Dedifferentiated amniotic fluid mesenchymal stem cell (primary cell): ENCODE measurements around the gene STAP2.

Experiments used
- DNase-seq: peaks from one replicate; pipeline ENCODE4 v3.0.0-alpha.2; 2016; ENCODE audit errors: extremely low spot score

The STAP2 gene

GRCh38 chr19:4327252-4327876, 11.3 kb downstream of the STAP2 start:
- no peak for DNase-seq

GRCh38 chr19:4326837-4327251, 11.8 kb downstream of the STAP2 start:
- DNase-seq = no peak

- DNase-seq = no peak
Observed at GRCh38 chr19:4326215-4326836, 12.3 kb downstream of the STAP2 start.

GRCh38 chr19:4324228-4324627, 14.4 kb downstream of the STAP2 start:
- DNase-seq = no peak

- DNase-seq = no peak
Observed at GRCh38 chr19:4323692-4324091, 14.9 kb downstream of the STAP2 start.

GRCh38 chr19:4322942-4323665, 15.5 kb downstream of the STAP2 start:
- no peak for DNase-seq

- no peak for DNase-seq
Observed at GRCh38 chr19:4320419-4320818, 18.2 kb downstream of the STAP2 start.

- no peak for DNase-seq
Observed at GRCh38 chr19:4319067-4319718, 19.4 kb downstream of the STAP2 start.

- DNase-seq = no peak
Observed at GRCh38 chr19:4318460-4318859, 20.2 kb downstream of the STAP2 start.

GRCh38 chr19:4316956-4317355, 21.7 kb downstream of the STAP2 start:
- no peak for DNase-seq

- DNase-seq = no peak
Observed at GRCh38 chr19:4313847-4314490, 24.7 kb downstream of the STAP2 start.

- no peak for DNase-seq
Observed at GRCh38 chr19:4310247-4311121, 28.1 kb downstream of the STAP2 start.

GRCh38 chr19:4305659-4306058, 33.0 kb downstream of the STAP2 start:
- no peak for DNase-seq

GRCh38 chr19:4305257-4305612, 33.4 kb downstream of the STAP2 start:
- DNase-seq = no peak

GRCh38 chr19:4304538-4305256, 33.9 kb downstream of the STAP2 start, which contains the start of gene FSD1:
TSS of gene FSD1 (plus strand) at chr19:4304598. CDS start at chr19:4304747, 149 bp downstream.
- no peak for DNase-seq

GRCh38 chr19:4303819-4304537, 34.6 kb downstream of the STAP2 start:
- DNase-seq = no peak

- DNase-seq = no peak
Observed at GRCh38 chr19:4302243-4302640, 36.4 kb downstream of the STAP2 start, which contains the start of gene TMIGD2. TSS of gene TMIGD2 (minus strand) at chr19:4302389. CDS start at chr19:4302385, 4 bp downstream.

- DNase-seq = no peak
Observed at GRCh38 chr19:4301590-4302242, 36.9 kb downstream of the STAP2 start.

GRCh38 chr19:4300589-4300988, 38.0 kb downstream of the STAP2 start:
- no peak for DNase-seq
